GM21367 (cell line): ENCODE data around the gene FAM120A.

Experiments
- ATAC-seq: cut with Tn5 transposase; IDR thresholded peaks from one replicate; pipeline ENCODE4 v1.9.1; 2021; ENCODE audit not compliant: unreplicated experiment

FAM120A gene

GRCh38 chr9:93612052-93612795 lies 160.7 kb downstream of the FAM120A start:
- ATAC-seq: no peak

GRCh38 chr9:93612796-93613154 lies 161.3 kb downstream of the FAM120A start:
- peak; percentile 49 for ATAC-seq

GRCh38 chr9:93613174-93613573 lies 161.7 kb downstream of the FAM120A start:
- no peak for ATAC-seq

GRCh38 chr9:93613791-93614190 lies 162.3 kb downstream of the FAM120A start:
- no peak for ATAC-seq

GRCh38 chr9:93614830-93615468 lies 163.5 kb downstream of the FAM120A start:
- ATAC-seq: no peak
